Right lobe of liver (tissue), 4 donors: Measurements from ENCODE around the gene FAM210B.

Experiments
- CTCF ChIP-seq, 4 donors: fragments of 200-600 bp in 3 of 4; fragments of 450-650 bp in 1 of 4; IDR thresholded peaks; one replicate each; pipeline versions ENCODE4 v1.5.1 to v1.8.0; 2016 to 2022; ENCODE audit warnings: antibody characterized with exemption in 4 of 4, mild to moderate bottlenecking in 2 of 4
- POLR2A ChIP-seq: fragments of 450-650 bp; IDR thresholded peaks from one replicate; pipeline ENCODE4 v1.6.1; 2017; ENCODE audit warnings: antibody characterized with exemption, mild to moderate bottlenecking
- donor health status: DM: no; HTN: no; CAD: no.
- donor health status: DM: no; HTN: no; CAD: no.
- donor health status: DM: no; HTN: yes; CAD: no.

- TF ChIP-seq CTCF (IDR thresholded peaks at IDR 0.05), result no peak
- no peak for TF ChIP-seq POLR2A
Measured at GRCh38 chr20:56352345-56353055, 6.3 kb upstream of the FAM210B start.
